Testis (tissue), 2 donors: ENCODE data around the gene EIF4G3.

Source experiments
- CTCF ChIP-seq, 3 experiments: fragments of 450-650 bp in 2 of 3; fragments of 200-600 bp in 1 of 3; sonication (generic) in 1 of 3; IDR thresholded peaks; one replicate each; pipeline ENCODE4 v1.5.1; 2016 to 2019; ENCODE audit warnings: antibody characterized with exemption in 3 of 3, mild to moderate bottlenecking in 2 of 3, moderate library complexity in 1 of 3
- POLR2A ChIP-seq: fragments of 450-650 bp; IDR thresholded peaks from one replicate; pipeline ENCODE4 v1.6.1; 2017; ENCODE audit warnings: antibody characterized with exemption, mild to moderate bottlenecking, moderate library complexity

DNA sequence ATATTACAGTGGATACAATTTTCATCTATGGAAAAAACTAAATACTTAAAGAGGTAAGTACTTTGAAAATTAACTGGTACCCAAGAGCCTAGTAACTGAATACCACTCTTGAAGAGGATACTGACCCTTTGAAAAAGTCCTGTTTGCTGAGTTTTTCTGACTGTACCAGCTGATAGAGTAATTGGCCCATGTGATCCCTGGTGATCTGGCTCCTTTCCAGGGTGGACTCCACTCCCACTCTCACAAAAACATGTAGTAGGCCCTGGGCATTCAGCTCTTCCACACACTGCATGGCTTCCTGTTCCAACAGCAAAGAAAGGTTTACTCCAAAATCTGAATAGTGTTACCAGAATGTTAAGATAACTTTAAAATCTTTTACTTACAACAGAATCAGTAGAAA, 336.0 kb downstream of the EIF4G3 start:
- TF ChIP-seq POLR2A = no peak
- TF ChIP-seq CTCF (IDR thresholded peaks at IDR 0.05) = no peak
